MCF 10A (cell line): ENCODE results near the gene USP15. TPM values are rescaled to one million over a fixed set of nuclear protein-coding genes. Genes with fewer than 3 reads are reported as not detected.

Source experiments
- BruUV-seq: library from RNA; stranded (reverse); fragments of 400-500 nt; replicated peaks from 2 replicates; lab custom pipeline; 2021; lab: Mats Ljungman, UMichigan
- CTCF ChIA-PET: fragments of 300-600 bp; sonication (Branson Sonifier 250); formaldehyde crosslinking; extraction: SDS; loops from one replicate; lab custom pipeline; 2021; ENCODE audit warnings: antibody characterized with exemption, inconsistent platforms; lab: Yijun Ruan, JAX
- POLR2A ChIA-PET: fragments of 300-600, 350-650 bp; sonication (Branson Sonifier 250); formaldehyde crosslinking; extraction: SDS; loops from one replicate; lab custom pipeline; 2020; ENCODE audit warnings: antibody characterized with exemption, inconsistent platforms; lab: Yijun Ruan, JAX
- DNase-seq: peaks from one replicate; pipeline ENCODE4 v3.0.0-alpha.2; 2018; ENCODE audit not compliant: unreplicated experiment
- H3K27ac Mint-ChIP-seq: one replicate; pipeline ENCODE4 v1.8.0; 2022; ENCODE audit warnings: mild to moderate bottlenecking, low read depth, mixed read lengths; ENCODE audit not compliant: unreplicated experiment
- H3K27me3 Mint-ChIP-seq: one replicate; pipeline ENCODE4 v1.8.0; 2022; ENCODE audit warnings: mixed read lengths; ENCODE audit not compliant: insufficient read depth, unreplicated experiment
- H3K36me3 Mint-ChIP-seq: one replicate; pipeline ENCODE4 v1.8.0; 2022; ENCODE audit warnings: mild to moderate bottlenecking, moderate library complexity, mixed read lengths; ENCODE audit not compliant: insufficient read depth, unreplicated experiment
- H3K4me1 Mint-ChIP-seq: one replicate; pipeline ENCODE4 v1.8.0; 2022; ENCODE audit warnings: mixed read lengths; ENCODE audit not compliant: insufficient read depth, unreplicated experiment
- H3K4me3 Mint-ChIP-seq: one replicate; pipeline ENCODE4 v1.8.0; 2022; ENCODE audit warnings: mild to moderate bottlenecking, moderate library complexity, mixed read lengths; ENCODE audit not compliant: unreplicated experiment
- H3K9me3 Mint-ChIP-seq: one replicate; pipeline ENCODE4 v1.8.0; 2022; ENCODE audit warnings: mixed read lengths; ENCODE audit not compliant: unreplicated experiment
- intact Hi-C: fragments of 100-400 bp; cut with micrococcal nuclease; formaldehyde crosslinking; loops from 2 replicates; pipeline ENCODE4 v1.14.1; 2022
- total RNA-seq: library from RNA; stranded (reverse); gene quantifications from 2 replicates; pipeline ENCODE4 v1.2.3, GENCODE V29; 2022
- TF ChIP-seq, protein P1 (sequence below): fragments of 200-600 bp; IDR thresholded peaks from one replicate; pipeline ENCODE4 v1.8.0; 2022; ENCODE audit warnings: antibody characterized with exemption, mild to moderate bottlenecking; ENCODE audit not compliant: unreplicated experiment

Gene USP15
- total RNA-seq, 1 experiment from 2014 or later: 71.0 TPM

DNA sequence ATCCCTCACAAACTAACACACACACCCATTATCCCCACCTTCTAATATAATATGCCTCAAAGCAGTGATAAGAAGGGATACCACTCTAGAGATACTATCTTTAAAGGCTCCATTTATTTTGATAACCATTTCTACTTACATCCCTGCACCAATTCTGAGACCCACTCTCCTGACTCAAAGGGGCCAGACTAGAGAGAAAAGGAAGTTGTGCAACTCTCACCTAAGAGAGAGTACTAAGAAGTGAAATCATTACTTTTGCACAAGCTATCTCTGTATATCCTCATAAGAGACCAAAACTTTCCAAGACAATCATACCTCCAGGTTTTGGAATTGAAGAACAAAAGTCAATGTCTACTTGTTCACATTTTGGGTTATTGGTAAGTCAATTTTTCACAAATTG lies 45.4 kb upstream of the USP15 start:
- no TSS peak for BruUV-seq
- ChIA-PET CTCF (interaction anchor here (0.6 kb wide), 3 partner anchors 48 to 1806 kb away, joined by 3 to 4 read pairs (median 3); no protein-coding TSS in a partner anchor), POLR2A (no interaction called here)
- Mint-ChIP-seq H3K9me3 (no peaks in the 10 kb centered on the region), H3K4me3 (no peak overlapping the region), H3K4me1 (peaks cover 11% of the 10 kb centered on the region), H3K36me3 (no peaks in the 10 kb centered on the region), H3K27me3 (no peaks in the 10 kb centered on the region), H3K27ac (peak overlapping the region; percentile 29)
- TF ChIP-seq, protein P1, sequence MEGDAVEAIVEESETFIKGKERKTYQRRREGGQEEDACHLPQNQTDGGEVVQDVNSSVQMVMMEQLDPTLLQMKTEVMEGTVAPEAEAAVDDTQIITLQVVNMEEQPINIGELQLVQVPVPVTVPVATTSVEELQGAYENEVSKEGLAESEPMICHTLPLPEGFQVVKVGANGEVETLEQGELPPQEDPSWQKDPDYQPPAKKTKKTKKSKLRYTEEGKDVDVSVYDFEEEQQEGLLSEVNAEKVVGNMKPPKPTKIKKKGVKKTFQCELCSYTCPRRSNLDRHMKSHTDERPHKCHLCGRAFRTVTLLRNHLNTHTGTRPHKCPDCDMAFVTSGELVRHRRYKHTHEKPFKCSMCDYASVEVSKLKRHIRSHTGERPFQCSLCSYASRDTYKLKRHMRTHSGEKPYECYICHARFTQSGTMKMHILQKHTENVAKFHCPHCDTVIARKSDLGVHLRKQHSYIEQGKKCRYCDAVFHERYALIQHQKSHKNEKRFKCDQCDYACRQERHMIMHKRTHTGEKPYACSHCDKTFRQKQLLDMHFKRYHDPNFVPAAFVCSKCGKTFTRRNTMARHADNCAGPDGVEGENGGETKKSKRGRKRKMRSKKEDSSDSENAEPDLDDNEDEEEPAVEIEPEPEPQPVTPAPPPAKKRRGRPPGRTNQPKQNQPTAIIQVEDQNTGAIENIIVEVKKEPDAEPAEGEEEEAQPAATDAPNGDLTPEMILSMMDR: no peak
- intact Hi-C loops: no loop called here
- DNase-seq: peak; percentile 21

GRCh38 chr12:62215506-62215905 lies 44.7 kb upstream of the USP15 start:
- H3K27me3 Mint-ChIP-seq: no peaks in the 10 kb centered on the region
- POLR2A ChIA-PET: interaction anchor here (1.0 kb wide), 1 partner anchor 50 kb away, joined by 3 read pairs; no protein-coding TSS in a partner anchor
- H3K9me3 Mint-ChIP-seq: no peaks in the 10 kb centered on the region
- peak overlapping the region; percentile 29 for H3K27ac Mint-ChIP-seq
- peaks cover 5% of the 10 kb centered on the region for H3K4me1 Mint-ChIP-seq
- no peaks in the 10 kb centered on the region for H3K36me3 Mint-ChIP-seq
- CTCF ChIA-PET: interaction anchor here (0.6 kb wide), 2 partner anchors 77 to 1807 kb away, joined by 3 to 4 read pairs; no protein-coding TSS in a partner anchor
- intact Hi-C loops: no loop called here
- TF ChIP-seq, protein P1: no peak
- no TSS peak for BruUV-seq
- peak; percentile 34 for DNase-seq
- peak overlapping the region; percentile 14 for H3K4me3 Mint-ChIP-seq

GRCh38 chr12:62217466-62218194 lies 42.6 kb upstream of the USP15 start:
- CTCF ChIA-PET: interaction anchor here (0.7 to 1.3 kb wide), 2 partner anchors 7 to 76 kb away, joined by 3 to 4 read pairs; no protein-coding TSS in a partner anchor
- H3K4me1 Mint-ChIP-seq: no peaks in the 10 kb centered on the region
- TF ChIP-seq, protein P1: no peak
- H3K36me3 Mint-ChIP-seq: no peaks in the 10 kb centered on the region
- no peaks in the 10 kb centered on the region for H3K9me3 Mint-ChIP-seq
- intact Hi-C loops: no loop called here
- DNase-seq: no peak
- no TSS peak for BruUV-seq
- H3K27ac Mint-ChIP-seq: no peak overlapping the region
- H3K4me3 Mint-ChIP-seq: no peak overlapping the region
- POLR2A ChIA-PET: interaction anchor here (1.0 kb wide), 1 partner anchor 42 kb away, joined by 4 read pairs; no protein-coding TSS in a partner anchor
- no peaks in the 10 kb centered on the region for H3K27me3 Mint-ChIP-seq

- H3K27me3 Mint-ChIP-seq: no peaks in the 10 kb centered on the region
- H3K9me3 Mint-ChIP-seq: no peaks in the 10 kb centered on the region
- H3K4me1 Mint-ChIP-seq: no peaks in the 10 kb centered on the region
- no peaks in the 10 kb centered on the region for H3K36me3 Mint-ChIP-seq
- no peak overlapping the region for H3K27ac Mint-ChIP-seq
- intact Hi-C loops: no loop called here
- TF ChIP-seq, protein P1: no peak
- DNase-seq: no peak
- POLR2A ChIA-PET: no interaction called here
- BruUV-seq: no TSS peak
- CTCF ChIA-PET: interaction anchor here (0.6 kb wide), 1 partner anchor 232 kb away, joined by 3 read pairs; no protein-coding TSS in a partner anchor
- H3K4me3 Mint-ChIP-seq: no peak overlapping the region
These were observed 39.1 kb upstream of the USP15 start for GRCh38 chr12:62221107-62221506.
